HG03108 (cell line): ENCODE data around the gene IL15RA.
"Not testable (repeated sequence)": the region's sequence is repeated elsewhere in the genome, so short reads cannot be mapped to it uniquely, and the experiment has no call there.

Source experiments
- ATAC-seq: cut with Tn5 transposase; IDR thresholded peaks from one replicate; pipeline ENCODE4 v1.9.1; 2021; ENCODE audit warnings: moderate library complexity; ENCODE audit not compliant: unreplicated experiment

Gene IL15RA

DNA sequence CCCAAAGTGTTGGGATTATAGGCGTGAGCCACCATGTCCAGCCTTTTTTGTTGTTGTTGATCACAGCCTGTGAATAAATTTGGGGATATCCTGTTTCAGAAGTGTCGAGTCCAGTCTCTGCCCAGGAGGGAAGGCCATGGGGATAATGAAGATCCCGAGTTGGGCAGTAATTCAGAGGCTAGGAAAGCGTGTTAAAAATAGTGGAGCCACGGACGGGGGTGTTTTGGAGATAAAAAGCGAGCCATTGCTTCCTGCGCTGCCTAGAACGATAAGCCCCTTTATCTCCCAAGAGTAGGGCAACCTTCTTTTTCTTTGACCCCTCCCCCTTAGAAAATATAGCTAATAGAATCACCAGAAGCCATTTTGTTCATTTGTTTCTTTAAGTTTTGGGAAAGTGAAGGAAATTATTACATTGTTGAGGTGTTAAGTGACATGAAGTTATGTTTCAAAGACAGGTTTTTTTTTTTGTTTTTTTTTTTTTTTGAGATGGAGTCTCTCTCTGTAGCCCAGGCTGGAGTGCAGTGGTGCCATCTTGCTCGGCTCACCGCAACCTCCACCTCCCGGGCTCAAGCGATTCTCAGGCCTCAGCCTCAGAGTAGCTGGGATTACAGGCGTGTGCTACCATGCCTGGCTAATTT, 43.3 kb downstream of the IL15RA start:
- no peak for ATAC-seq

DNA sequence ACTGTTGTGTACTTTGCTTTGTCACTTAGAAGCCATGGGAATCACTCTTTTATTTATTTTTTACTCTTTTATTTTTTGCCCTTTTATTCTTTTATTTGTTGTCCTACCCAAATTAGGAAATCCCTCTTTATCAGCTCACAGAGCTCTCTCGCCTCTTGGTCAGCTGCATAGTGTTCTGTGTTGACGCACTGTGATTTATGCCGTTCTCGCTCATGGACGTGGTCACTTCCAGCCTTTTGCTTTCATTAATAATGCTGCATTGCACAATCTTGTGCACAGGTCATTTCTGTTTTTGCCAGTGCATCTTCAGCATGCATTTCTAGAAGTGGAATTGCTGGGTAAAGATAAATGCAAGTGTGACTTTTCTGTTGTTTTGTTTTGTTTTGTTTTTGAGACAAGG, 45.0 kb downstream of the IL15RA start:
- no peak for ATAC-seq

DNA sequence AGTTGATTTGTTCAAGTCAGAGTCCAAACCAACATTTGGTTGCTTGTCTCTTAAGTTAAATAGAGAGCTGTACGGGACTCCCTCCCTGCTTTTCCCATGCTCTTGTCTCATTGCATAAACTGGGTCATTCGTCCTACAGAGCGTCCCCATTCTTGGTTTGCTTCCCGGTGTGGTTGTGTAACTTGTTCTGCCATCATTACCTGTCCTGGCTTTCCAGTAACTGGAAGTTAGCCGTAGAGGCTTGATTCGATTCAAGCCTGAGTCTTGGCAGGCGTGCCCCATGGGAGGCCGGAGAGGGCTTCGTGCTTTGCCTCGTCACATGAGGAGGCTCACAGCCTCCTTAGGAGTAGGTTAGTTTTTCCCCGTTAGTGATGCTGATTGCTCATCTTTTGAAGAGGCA, 47.1 kb downstream of the IL15RA start:
- no peak for ATAC-seq

GRCh38 chr10:5929442-5929841, 47.9 kb downstream of the IL15RA start:
- ATAC-seq, result no peak

DNA sequence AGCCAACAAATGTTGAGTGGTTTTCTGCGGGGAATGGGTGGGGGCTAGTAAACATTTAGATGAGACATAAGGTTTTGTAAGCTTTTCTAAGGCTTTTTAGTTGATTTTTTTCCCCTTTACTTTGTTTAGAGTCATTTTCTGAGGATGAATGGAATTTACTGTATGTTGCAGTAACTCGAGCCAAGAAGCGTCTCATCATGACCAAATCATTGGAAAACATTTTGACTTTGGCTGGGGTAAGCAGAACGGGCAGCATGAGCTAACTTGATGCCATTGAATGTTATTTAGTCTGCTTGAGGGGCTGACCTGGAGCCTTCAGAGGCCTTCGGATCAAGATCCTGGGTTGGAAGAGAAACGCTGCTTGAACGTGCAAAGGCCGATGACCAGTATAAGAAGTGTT, 50.0 kb downstream of the IL15RA start:
- no peak for ATAC-seq

DNA sequence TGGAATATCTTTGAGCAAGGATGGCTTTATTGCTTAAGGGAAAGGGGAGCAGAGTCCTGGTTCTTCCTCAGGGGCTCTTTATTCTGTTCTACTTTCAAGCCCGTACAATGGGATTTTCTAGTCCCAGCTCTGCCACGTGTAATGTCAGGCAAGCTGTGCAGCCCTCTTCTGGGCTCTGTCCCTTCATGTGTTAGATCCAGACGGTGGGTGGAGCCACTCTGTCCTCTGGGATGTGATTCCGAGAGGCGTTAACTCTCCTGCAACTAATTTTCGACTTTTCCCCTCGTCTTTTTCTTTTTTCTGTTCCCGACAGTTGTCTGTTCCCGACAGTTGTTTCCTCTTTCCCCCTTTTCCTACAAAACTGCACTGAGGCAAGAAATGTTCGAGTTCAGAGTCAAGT, 52.5 kb downstream of the IL15RA start:
- ATAC-seq, result no peak

DNA sequence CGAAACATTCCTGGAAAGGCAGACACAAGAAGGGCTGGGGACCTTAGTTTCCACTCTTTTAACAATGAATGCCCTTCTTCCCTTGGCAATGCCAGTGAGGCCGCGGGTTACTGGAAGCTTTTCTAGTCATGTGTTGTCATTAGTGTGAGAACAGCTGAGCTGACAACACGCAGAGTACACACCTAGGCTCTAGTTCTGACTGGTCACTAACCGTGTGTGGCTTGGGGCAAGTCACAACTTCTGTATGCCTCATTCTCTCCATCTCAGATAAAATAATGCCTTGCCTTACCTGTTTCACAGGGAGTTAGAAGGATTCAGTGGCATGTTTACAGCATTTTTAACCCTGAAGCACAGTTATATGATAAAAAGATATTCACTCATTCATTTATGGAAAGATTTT, 55.6 kb downstream of the IL15RA start:
- ATAC-seq, result no peak

DNA sequence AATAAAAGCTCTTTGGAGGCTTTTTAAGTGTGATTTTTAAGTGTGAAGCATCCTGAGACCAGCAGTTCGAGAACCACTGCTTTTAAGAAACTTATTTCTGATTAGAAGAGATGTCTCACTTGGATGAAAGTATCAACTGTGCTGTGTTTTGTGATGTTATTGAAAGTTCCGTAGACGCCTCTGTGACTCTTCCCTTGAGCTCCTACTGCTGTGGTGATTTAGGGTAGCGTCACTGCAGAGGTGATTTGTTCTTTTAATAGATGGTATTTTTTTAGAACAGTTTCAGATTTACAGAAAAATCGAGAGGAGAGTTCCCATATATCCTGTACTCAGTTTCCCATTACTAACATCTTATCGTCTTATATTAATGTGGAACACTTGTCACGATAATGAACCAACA, 57.8 kb downstream of the IL15RA start:
- no peak for ATAC-seq

GRCh38 chr10:5918763-5919162, 58.6 kb downstream of the IL15RA start:
- no peak for ATAC-seq

DNA sequence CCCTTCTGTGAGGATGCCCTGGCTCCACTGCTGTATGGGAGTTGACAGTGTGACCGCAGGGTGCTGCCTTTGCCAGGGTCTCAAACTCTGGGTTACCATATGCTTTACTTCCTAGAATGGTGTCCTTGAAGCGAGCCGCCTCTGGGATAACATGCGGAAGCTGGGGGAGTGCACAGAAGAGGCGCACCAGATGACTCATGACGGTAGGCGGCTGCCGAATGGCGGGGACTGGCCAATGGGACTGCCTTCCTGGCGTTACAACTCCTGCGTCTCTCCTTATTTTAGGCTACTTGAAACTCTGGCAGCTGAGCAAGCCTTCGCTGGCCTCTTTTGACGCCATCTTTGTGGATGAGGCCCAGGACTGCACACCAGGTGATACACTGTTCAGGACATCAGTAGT, 60.0 kb downstream of the IL15RA start:
- no peak for ATAC-seq

- ATAC-seq, result no peak
Observed at GRCh38 chr10:5915451-5915850, 61.9 kb downstream of the IL15RA start.

DNA sequence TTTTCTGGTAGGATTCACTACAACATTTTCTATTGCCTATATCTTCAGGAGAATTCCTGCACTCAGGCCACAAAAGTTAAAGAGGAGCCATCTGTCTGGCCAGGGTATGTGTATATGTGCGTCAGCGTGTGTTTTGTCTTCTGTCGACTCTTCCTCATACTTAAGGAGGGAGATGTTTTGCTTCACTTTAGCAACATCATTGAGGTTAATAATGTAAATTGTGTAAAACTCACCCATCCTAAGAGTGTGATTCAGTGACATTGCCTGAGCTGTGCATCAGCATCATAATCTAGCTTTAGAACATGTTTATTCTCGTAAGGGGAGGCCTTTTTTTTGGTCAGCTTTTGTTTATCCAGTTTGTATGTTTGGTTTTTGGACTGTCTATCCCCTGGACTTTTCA, 63.6 kb downstream of the IL15RA start:
- no peak for ATAC-seq

DNA sequence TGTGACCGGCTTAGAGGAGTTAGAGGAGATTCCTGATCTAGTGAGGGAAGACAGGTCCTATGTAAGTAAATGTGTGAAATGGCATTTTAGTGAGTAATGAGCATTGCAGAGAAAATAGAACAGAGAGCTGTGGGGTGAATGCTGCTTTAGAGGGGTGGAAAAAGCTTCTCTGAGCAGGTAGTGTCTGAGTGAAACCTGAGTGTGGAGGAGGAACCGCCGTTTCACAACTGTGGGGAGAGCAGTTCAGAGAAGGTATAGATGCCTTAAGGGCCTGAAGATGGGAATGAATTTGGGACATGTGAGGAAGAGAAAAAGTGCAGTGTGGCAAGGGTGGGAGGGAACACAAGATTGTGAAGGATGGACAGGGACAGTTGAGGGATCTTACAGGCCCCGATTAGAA, 65.7 kb downstream of the IL15RA start:
- ATAC-seq, result no peak

GRCh38 chr10:5910323-5911100, 66.8 kb downstream of the IL15RA start:
- no peak for ATAC-seq

DNA sequence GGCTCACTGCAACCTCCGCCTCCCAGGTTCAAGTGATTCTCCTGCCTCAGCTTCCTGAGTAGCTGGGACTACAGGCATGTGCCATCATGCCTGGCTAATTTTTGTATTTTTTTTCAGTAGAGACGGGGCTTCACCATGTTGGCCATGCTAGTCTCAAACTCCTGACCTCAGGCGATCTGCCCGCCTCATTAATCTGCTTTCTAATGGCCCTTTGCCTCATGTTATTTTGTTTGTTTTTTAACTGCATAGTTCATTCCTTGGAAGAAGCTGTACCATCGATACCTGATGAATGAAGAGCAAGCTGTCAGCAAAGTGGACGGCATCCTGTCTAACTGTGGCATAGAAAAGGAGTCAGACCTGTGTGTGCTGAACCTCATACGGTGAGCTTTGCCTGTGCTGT, 68.7 kb downstream of the IL15RA start:
- ATAC-seq, result not testable (repeated sequence)

DNA sequence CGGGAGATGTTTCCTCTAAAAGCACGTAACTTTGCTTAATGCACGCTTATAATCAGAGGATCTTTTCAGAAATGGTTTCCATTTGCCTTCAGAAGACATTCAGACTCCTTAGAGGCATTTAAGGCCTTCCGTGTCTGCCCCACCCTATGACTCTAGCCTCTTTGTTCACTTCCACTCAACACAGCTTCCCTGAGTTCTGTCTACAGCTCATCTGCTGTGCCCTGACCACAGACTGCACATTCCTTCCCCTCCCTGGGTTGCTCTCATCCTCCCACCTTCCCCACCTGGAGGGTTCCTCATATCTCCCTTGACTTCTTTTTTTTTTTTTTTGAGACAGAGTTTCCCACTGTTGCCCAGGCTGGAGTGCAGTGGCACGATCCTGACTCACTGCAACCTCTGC, 70.7 kb downstream of the IL15RA start:
- no peak for ATAC-seq

DNA sequence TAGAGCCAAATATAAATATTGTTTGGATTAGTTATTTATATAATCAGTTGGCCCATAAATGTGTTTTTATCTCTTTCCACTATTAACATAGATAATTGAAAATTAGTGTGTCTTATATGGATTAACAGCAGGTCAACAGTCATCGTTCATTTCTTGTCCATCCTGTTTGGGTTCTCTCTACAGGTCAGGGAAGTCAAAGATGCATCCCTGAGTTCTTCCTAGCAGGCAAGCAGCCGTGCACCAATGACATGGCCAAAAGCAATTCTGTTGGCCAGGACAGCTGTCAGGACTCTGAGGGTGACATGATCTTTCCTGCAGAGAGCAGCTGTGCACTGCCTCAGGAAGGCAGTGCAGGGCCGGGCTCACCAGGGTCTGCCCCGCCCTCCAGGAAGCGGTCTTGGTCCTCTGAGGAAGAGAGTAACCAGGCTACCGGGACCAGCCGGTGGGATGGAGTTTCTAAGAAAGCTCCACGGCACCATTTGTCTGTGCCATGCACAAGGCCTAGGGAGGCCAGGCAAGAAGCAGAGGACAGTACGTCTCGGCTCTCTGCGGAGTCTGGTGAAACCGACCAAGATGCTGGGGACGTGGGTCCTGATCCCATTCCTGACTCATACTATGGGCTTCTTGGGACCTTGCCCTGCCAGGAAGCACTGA, 71.4 kb downstream of the IL15RA start:
- ATAC-seq, result no peak

GRCh38 chr10:5904227-5904626, 73.1 kb downstream of the IL15RA start:
- ATAC-seq, result peak; percentile 88

GRCh38 chr10:5903563-5903962, 73.8 kb downstream of the IL15RA start:
- no peak for ATAC-seq

- ATAC-seq, result no peak
Observed at GRCh38 chr10:5902511-5903274, 74.7 kb downstream of the IL15RA start.
